GM21423 (cell line): Measurements from ENCODE around the gene TSEN54.

Experiments used
- ATAC-seq: cut with Tn5 transposase; IDR thresholded peaks from one replicate; pipeline ENCODE4 v1.9.1; 2021; ENCODE audit warnings: mild to moderate bottlenecking, moderate library complexity; ENCODE audit not compliant: unreplicated experiment

The TSEN54 gene

DNA sequence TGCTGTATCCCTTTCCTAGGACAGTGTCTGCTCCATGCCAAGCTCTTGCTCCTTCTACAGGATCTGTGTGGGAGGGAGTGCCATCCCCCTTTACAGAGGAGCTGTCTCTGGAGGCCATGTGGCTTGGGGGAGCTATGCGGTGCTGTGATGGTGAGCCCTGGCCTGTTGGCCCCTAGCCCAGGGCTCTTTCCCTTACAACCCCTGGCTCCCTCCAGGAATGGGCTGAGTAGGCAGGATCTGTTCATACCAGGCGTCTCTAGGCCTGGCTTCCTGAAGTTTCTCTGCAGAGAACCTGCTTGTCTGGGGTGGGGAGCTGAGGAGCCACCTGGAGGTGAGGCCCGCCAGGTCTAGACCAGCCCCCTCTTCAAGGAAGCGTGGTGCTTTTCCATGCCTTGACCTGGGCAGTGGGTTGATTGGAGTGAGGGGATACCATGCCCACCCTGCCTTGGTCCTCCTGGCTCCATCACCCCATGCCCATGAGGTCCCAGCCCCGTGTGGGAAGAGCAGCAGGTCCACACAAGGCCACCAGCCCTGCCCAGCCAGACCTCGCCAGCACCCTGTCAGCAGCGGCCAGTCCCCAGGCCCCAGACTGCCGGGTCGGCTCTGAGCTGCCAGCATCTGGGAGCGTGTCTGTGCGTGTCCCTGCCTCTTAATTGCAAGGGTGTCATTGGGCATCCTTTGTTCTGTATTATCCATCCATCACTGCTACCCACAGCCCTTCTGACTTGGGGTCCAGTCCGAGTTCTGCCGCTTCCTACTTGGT is 23.8 kb downstream of the TSEN54 start:
- ATAC-seq: no peak

DNA sequence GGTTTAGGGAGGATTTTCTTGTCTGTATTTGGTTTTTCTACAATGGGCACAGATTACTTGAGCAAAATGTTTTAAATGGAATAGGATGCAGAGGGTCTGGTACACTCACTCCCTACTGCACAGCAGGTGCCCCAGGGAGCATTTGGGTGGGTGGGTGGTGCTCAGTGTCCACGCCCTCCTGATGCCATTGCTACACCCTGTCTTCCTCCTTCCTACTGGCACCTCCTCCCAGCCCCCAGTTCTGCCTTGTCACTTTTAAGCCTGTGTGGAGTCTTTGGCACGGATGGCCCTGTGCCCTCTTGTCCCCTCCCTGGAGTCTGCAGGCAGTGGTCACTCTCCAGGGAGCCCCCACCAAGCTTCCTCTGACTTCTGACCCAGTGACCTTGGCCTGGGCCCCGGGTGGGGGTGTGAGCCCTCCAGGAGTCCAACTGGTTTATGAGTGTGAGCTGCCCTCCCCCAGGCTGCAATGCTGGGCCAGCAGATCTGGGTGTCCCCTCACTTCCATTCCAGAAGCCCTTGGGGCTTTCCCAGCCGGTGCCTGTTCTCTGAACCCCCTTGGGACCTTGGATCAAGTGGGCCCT is 24.7 kb downstream of the TSEN54 start:
- ATAC-seq: no peak

DNA sequence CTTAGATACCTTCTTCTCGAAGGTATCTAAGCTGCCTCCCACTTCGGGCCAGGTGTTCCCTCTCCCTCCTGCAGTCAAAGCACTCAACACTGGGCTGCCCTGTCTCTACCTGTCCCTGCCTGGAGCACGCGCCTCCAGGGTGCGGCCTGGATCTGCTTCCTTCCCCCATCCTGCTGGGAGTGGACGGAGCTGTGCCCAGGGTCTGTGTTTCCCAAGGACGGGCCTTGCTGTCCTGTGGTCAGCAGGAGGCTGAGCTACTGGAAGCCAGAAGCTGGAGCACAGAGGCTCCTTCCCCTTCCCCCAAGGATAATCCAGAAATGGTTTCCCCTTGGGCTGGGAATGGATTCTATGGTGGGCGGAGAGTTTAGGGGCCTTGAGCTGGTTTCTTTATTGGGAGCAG is 25.9 kb downstream of the TSEN54 start:
- ATAC-seq: no peak

DNA sequence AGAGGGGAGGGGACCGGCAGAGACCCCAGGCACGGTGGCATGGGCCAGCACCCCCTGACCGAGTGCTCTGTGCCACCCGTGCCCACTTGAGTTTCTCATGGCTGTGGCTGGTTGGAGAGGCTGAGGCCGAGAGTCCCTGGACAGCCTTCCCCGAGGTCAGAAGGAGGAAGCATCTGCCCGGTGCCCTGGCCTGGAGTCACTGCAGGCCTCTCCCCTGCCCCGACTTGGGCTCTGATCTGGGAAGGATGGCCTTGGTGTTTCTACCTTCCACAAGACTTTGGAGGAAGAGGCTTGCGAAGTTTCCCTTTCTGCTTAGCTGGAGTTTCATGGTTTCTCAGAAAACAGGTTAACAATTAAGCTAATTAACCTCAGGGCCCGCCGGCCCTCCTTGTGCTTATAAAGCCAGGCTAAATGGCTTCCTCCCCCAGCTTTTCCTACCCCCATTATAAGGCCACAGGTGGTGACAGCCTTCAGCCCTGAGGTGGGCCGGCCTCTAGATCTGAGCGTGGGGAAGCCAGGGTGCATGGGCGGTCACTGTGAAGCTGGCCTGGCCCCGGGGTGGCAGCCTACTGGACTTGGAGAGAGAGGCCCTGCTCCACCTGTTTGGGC is 26.5 kb downstream of the TSEN54 start:
- ATAC-seq: no peak

DNA sequence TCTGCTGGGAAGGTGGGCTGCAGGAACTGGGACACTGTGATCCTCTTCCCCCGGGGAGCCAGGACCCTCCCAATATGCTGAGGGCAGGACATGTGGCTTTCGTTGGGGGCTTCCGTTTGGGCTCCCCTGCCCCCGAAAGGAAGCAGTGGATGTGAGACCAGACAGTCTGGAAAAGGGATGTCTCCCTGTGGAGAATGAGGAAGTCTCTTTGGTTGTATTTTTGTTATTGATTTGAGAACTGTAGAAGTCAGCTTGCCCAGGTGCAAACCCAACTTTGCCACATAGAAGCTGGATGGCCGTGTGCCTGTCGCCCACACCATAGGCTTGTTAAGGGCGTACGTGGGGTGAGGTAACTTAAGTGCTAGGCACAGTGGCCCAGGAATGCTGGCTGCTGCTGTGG is 27.9 kb downstream of the TSEN54 start:
- no peak for ATAC-seq

DNA sequence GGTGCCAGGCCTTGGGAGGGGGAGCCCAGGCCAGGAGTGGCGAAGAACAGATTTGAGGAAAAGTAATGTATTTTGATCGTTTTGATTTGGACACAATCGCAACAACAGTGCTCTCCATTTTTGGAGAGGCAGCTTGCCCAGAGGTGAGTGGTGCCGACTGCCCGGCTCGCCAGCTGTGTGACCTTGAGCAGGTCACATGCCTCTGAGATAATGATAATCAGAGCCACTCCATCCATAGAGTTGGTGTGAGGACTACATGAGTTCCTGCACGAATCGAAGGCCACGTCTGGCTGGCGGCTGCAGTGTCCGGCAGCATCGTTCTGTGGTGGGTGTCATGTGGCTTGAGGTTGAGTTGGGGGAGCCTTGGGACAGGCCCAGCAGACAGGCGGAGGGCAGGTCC is 29.9 kb downstream of the TSEN54 start:
- ATAC-seq: no peak

DNA sequence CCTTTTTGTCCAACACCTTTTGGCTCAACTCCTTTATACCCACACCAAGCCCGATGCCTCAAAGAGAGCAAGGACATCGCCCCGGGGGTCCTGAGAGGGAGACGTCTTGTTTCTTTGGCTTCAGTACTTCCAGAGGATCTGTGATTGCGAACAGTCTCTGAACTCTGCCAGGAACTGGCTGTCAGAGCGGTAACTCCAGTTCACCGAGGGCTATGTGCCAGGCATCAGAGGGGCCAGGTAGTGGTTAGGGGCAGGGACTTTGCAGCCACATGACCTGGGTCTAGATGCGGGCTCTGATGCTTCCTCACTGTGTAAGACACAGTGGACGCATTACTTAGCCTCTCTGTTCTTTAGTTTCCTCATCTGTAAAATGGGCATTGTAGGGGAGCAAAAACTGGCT is 30.8 kb downstream of the TSEN54 start:
- no peak for ATAC-seq

DNA sequence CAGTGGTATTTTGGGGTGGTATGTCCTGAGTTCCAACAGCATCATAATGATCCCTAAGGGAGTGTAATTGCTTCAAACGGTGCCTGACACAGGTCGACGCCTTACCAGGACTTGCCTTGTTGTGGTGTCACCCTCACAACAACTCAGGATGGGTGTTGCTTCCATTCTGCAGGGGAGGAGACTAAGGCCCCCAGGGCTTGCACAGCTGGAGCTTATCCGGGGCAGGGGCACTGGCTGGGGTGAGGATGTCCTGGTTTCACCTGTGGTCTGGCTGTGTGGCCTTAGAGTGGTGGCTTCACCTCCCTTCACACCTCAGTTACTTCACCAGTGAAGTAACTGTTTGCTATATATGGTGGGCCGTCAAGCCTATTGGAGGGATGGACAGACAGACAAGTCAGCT is 32.5 kb downstream of the TSEN54 start:
- no peak for ATAC-seq

DNA sequence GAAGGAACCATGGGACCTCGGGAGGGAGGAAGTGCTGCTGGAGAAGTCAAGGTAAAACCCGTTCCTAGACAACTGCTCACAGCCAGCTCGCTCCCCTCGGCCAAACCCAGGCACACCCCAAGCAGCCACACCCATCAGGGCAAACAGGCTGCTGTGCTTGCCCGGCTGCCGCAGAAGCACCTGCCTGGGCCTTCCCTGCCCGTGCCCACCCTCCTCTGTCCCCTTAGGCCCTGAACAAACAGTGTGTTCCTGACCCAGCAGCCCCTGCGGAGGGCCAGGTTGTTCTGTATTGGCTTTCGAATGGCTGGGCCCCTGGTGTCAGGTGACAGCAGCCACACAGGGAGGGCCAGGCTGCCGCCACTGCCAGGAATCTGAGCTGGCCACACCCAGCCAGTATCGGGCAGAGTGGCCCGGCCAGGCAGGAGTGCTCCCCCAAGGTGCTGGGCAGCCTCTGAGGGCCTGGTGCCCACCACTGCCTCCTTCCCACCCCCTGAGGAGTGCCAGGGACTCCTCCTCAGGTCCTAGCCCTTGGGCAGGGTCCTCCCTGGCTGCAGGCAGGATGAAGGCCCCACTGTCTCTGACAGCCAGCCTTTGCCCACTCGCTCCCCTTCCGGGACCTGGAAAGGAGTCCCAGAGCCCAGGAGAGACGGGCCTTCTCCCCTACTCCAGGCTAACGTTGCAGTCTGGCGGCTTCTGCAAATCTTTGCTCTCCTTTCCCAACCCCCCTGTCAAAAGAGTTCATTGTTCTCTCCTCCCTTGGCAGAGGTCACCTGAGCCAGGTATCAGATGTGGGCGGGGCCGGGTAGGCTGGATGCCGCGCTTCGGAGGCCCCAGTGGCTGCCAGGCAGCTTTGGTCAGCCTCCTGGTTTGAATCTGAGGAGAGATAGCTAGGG is 33.2 kb downstream of the TSEN54 start:
- ATAC-seq: no peak

DNA sequence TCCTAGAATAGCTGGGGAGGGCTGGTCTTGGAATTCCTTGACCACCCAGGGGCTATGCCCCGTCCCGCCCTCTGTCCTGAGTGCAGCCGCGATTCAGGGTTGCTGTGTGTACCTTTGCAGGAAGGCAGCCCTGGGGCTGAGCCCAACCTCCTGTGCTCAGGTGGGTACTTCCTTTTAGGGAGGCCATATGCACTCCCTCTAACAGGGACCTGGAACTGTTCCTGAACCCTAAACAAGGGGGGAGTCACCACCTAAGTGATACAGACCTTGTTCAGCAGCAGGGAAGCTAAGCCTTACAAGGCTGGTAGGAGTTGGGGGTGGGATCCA is 33.8 kb downstream of the TSEN54 start:
- ATAC-seq: no peak

DNA sequence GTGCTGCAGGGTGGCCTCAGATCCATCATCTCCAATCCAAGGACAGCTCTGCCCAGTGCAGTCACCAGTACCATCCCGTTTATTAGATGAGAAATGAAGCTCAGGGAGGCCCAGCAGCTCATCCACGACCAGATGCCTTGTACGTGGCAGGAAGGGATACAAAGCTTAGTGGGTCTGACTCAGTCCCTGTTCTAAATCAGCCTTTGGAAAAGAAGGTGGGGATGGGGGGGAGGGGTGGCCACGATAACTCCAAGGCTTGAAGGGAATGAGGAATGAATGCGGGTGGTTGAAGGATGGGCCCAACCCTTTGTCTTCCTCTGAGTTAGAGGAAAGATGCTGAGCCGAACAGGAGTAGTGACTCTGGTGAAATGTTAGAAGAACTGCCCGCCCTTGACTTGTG is 34.9 kb downstream of the TSEN54 start:
- no peak for ATAC-seq

DNA sequence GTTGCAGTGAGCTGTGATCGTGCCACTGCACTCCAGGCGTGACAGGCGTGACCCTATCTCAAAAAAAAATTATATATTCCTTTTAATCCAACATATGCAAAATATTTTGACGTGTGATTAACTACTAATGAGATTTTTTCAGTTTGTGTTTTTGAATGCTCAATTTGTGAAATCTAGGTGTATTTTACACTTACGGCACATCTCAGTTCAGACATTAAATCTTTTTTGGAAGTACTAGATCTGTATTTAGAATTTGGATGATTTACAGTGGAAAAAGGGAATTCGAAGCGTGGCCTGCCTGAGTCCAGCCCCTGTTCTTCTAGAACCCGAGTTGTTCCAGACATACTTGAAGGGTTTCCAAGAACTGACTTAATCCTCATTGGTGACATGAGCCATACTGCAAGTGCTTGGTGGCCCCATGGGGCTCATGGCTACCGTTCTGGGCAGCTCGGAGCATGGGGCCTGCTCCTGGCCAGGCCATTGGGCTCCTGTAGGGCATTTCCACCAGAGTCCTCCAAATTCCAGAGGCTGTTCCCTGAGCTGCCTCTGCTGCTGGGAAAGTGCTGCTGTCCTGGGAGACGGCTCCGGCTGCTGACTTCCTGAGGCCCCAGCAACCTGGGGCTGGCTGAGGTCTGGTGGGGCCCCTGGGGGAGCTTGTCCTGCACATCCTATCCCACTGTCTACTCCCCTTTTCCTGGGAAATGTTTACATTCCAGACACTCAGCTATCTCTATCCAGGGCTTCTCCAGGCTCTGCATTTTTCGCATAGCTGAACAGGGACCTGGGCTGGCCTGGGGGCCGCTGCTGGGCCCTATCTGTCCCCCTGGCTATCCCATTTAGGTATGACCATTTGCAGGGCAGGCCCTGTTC is 36.3 kb downstream of the TSEN54 start:
- no peak for ATAC-seq

DNA sequence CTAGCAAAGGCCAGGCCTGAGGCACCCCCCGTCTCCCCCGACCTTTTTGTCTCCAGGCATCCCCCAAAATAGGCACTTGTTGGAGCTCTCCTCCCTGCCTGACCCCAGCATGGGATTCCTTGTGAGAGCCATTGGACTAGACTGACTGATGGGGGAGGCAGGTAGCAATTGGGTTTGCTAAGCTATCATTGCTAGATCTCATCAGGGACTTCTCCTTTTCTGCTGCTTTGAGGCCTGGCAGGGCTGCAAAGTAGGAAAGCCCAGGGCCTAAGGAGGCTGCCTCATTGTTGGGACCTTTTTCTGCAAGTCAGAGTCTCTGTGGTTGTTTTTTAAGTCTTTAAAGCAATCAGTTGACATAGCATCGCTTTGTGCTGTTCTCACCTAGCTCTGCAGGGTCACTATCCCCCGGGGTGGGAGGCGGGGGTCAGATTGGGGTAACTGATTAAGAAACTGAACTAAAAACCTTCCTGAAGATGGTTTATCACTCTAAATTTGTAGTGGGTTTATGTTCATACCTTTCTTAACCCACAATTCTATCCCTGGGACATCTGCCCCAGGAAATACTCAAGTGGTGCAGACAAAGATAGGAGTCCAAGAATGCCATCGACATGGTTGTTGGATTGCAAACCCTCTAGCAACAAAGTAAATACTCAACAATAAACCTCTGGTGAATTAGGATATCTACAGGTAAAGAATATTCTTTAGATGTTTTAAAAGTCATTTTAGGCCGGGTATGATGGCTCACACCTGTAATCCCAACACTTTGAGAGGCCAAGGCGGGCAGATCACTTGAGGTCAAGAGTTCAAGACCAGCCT is 37.2 kb downstream of the TSEN54 start:
- no peak for ATAC-seq

DNA sequence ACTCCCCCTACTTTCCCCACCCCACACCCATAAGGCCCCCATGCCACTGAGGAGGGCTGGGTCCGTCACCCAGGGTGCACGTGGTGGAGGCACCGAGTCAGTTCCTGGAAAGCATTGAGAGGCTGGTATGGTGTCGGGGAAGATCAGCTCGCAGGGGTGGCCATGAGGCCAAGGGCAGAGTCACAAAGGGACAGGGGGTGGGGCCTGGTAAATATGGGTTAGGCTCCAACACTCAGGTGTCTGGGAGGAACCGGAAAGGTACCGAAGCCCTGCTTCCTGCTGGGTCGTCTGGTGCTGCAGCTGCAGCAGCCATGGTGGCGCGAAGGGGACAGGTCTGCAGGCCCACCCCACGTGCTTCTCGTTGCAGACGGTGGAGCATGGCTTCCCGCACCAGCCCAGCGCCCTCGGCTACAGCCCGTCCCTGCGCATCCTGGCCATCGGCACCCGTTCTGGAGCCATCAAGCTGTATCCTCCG is 39.4 kb downstream of the TSEN54 start:
- no peak for ATAC-seq

DNA sequence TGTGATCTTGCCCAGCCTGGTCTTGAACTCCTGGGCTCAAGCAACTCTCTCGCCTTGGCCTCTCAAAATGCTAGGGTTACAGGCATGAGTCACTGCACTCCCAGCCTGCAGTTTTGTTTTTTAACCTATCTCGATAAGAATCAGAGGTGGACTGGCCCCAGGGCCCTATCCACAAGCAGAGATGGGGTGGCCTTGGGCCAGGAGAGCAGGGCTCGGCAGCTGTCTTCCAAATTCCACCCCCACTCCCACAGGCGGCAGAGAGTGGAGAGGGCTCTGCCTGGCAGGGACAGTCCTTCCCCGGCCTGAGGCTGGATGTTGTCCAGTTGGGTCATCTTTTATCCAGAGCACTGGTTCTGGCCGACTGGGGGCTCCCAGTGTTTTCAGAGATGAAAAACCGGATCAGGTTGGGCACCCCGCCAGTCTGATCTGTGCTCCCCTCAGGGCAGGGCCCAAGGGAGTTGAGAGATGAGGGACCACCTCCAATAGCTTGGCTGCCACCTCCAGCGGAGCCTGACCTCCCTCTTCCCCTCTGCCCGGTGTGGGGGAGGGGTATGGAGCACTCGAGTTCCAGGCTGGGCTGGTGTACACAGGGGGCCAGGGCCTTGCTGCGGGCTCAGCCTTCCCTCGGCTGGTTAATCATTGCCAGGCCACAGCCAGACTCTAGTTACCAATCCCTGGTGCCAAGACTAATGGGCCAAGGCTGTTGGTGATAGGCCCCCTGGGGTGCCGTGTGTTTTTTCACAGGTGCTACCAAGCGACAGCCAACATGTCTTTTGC is 40.9 kb downstream of the TSEN54 start:
- no peak for ATAC-seq

DNA sequence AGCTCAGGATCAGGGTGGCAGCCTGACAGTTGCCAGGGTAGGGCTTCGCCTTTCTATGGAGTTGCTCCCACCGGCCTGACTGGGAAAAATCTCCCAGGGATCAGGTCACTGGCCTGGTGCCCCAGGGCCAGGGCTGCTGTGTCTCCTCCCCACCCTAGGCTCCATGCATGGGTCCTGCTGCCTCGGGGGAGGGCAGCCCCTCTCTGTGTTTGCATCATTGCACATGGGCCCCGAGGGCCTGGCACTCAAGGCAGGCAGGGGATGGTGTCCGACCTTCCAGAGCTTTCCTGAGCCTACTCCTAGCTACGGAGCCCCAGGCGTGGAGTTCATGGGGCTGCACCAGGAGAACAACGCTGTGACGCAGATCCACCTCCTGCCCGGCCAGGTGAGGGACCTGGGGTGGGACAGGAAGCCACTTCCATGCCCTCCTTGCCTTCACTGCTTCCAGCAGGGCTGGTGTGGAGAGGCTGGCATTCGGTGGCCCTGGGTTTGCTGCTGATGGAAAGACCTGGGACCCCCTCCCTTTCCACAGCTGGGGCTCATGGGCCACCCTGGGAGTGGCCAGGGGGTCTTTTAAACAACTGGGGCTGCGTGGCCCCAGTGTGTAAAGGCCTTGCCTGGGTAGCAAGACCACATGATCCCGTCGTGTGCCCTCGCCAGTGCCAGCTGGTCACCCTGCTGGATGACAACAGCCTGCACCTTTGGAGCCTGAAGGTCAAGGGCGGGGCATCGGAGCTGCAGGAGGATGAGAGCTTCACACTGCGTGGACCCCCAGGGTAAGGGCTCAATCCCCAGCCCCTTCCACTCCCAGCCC is 41.7 kb downstream of the TSEN54 start:
- ATAC-seq: no peak

DNA sequence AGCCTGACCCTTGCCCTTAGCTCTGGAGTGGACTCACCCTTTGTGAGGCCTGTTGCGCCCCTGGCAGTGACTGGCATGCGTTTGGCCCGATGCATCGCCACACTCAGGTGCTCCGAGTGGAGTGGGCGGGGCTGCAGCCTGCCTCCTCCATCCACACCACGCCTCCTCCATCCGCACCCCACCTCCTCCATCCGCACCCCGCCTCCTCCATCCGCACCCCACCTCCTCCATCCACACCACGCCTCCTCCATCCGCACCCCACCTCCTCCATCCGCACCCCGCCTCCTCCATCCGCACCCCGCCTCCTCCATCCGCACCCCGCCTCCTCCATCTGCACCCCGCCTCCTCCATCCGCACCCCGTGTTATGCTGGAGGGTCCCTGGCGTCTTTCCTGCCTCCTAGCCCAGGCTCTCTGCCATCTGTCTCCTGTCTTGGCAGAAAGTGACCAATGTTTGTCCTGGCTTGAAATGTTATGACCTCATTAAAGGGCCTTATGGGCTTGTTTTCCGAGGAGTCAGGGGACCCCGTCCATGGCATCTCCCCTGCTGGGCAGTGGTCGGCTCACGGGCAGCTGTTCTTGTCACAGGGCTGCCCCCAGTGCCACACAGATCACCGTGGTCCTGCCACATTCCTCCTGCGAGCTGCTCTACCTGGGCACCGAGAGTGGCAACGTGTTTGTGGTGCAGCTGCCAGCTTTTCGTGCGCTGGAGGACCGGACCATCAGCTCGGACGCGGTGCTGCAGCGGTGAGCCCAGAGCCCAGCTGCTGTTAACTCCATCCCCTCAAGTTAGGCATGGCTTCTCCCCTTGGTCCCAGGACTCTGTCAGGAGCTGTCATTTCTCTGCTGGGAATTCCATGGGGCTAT is 42.6 kb downstream of the TSEN54 start:
- no peak for ATAC-seq
